ENCODE results near the gene CLEC16A.

Gene CLEC16A

GRCh38 chr16:11022002-11022401 is 77.6 kb downstream of the CLEC16A start:
- peaks cover 0 to 7% of the 10 kb centered on the region in 2 donors for H3K9me3 ChIP-seq (ENCODE audit: control insufficient read depth in 1 of 2, low read length in 2 of 2)
- no peak overlapping the region for H3K27ac ChIP-seq (ENCODE audit: low read length)
- H3K4me1 ChIP-seq (ENCODE audit: control insufficient read depth in 1 of 2, insufficient read depth in 2 of 2, low read length in 2 of 2) = no peaks in the 10 kb centered on the region
- H3K4me3 ChIP-seq (ENCODE audit: low read depth in 1 of 2, low read length in 2 of 2) = no peak overlapping the region
- H3K27me3 ChIP-seq (ENCODE audit: low read depth, low read length) = no peaks in the 10 kb centered on the region
- peaks cover 22 to 42% of the 10 kb centered on the region in 2 donors for H3K36me3 ChIP-seq (ENCODE audit: control insufficient read depth in 1 of 2, insufficient read depth in 2 of 2, low read length in 2 of 2)

GRCh38 chr16:11023262-11024039 is 79.1 kb downstream of the CLEC16A start:
- H3K4me3 ChIP-seq (ENCODE audit: low read depth in 1 of 2, low read length in 2 of 2) = no peak overlapping the region
- no peaks in the 10 kb centered on the region for H3K4me1 ChIP-seq (ENCODE audit: control insufficient read depth in 1 of 2, insufficient read depth in 2 of 2, low read length in 2 of 2)
- peaks cover 22 to 50% of the 10 kb centered on the region in 2 donors for H3K36me3 ChIP-seq (ENCODE audit: control insufficient read depth in 1 of 2, insufficient read depth in 2 of 2, low read length in 2 of 2)
- H3K27ac ChIP-seq (ENCODE audit: low read length) = no peak overlapping the region
- H3K27me3 ChIP-seq (ENCODE audit: low read depth, low read length) = no peaks in the 10 kb centered on the region
- H3K9me3 ChIP-seq (ENCODE audit: control insufficient read depth in 1 of 2, low read length in 2 of 2) = peaks cover 0 to 12% of the 10 kb centered on the region in 2 donors

GRCh38 chr16:11024333-11025053 is 80.1 kb downstream of the CLEC16A start:
- H3K36me3 ChIP-seq (ENCODE audit: control insufficient read depth in 1 of 2, insufficient read depth in 2 of 2, low read length in 2 of 2) = peaks cover 22 to 60% of the 10 kb centered on the region in 2 donors
- H3K27ac ChIP-seq (ENCODE audit: low read length) = no peak overlapping the region

GRCh38 chr16:11025120-11025531 is 80.8 kb downstream of the CLEC16A start:
- H3K4me1 ChIP-seq (ENCODE audit: control insufficient read depth in 1 of 2, insufficient read depth in 2 of 2, low read length in 2 of 2) = no peaks in the 10 kb centered on the region
- H3K27me3 ChIP-seq (ENCODE audit: low read depth, low read length) = no peaks in the 10 kb centered on the region
- H3K4me3 ChIP-seq (ENCODE audit: low read depth in 1 of 2, low read length in 2 of 2) = no peak overlapping the region
- peaks cover 0 to 16% of the 10 kb centered on the region in 2 donors for H3K9me3 ChIP-seq (ENCODE audit: control insufficient read depth in 1 of 2, low read length in 2 of 2)
- peaks cover 22 to 57% of the 10 kb centered on the region in 2 donors for H3K36me3 ChIP-seq (ENCODE audit: control insufficient read depth in 1 of 2, insufficient read depth in 2 of 2, low read length in 2 of 2)
- no peak overlapping the region for H3K27ac ChIP-seq (ENCODE audit: low read length)

More at GRCh38 chr16:11024333-11025053, 80.1 kb downstream of the CLEC16A start:
- Histone ChIP-seq H3K9me3 (ENCODE audit: control insufficient read depth in 1 of 2, low read length in 2 of 2) (peaks cover 0 to 16% of the 10 kb centered on the region in 2 donors), H3K27me3 (ENCODE audit: low read depth, low read length) (no peaks in the 10 kb centered on the region), H3K4me3 (ENCODE audit: low read depth in 1 of 2, low read length in 2 of 2) (no peak overlapping the region), H3K4me1 (ENCODE audit: control insufficient read depth in 1 of 2, insufficient read depth in 2 of 2, low read length in 2 of 2) (no peaks in the 10 kb centered on the region)

GRCh38 chr16:11029948-11030347 is 85.6 kb downstream of the CLEC16A start:
- H3K4me1 ChIP-seq (ENCODE audit: control insufficient read depth in 1 of 2, insufficient read depth in 2 of 2, low read length in 2 of 2) = no peaks in the 10 kb centered on the region
- H3K36me3 ChIP-seq (ENCODE audit: control insufficient read depth in 1 of 2, insufficient read depth in 2 of 2, low read length in 2 of 2) = peaks cover 17 to 53% of the 10 kb centered on the region in 2 donors
- no peak overlapping the region for H3K4me3 ChIP-seq (ENCODE audit: low read depth in 1 of 2, low read length in 2 of 2)
- no peaks in the 10 kb centered on the region for H3K27me3 ChIP-seq (ENCODE audit: low read depth, low read length)
- H3K9me3 ChIP-seq (ENCODE audit: control insufficient read depth in 1 of 2, low read length in 2 of 2) = peaks cover 0 to 16% of the 10 kb centered on the region in 2 donors
- H3K27ac ChIP-seq (ENCODE audit: low read length) = no peak overlapping the region

- Histone ChIP-seq H3K4me3 (ENCODE audit: low read depth in 1 of 2, low read length in 2 of 2) (no peak overlapping the region), H3K27ac (ENCODE audit: low read length) (no peak overlapping the region), H3K9me3 (ENCODE audit: control insufficient read depth in 1 of 2, low read length in 2 of 2) (peaks cover 0 to 12% of the 10 kb centered on the region in 2 donors), H3K36me3 (ENCODE audit: control insufficient read depth in 1 of 2, insufficient read depth in 2 of 2, low read length in 2 of 2) (peaks cover 9 to 42% of the 10 kb centered on the region in 2 donors), H3K4me1 (ENCODE audit: control insufficient read depth in 1 of 2, insufficient read depth in 2 of 2, low read length in 2 of 2) (no peaks in the 10 kb centered on the region), H3K27me3 (ENCODE audit: low read depth, low read length) (no peaks in the 10 kb centered on the region)
Observed at GRCh38 chr16:11030990-11031510, 86.7 kb downstream of the CLEC16A start.

- H3K4me3 ChIP-seq (ENCODE audit: low read depth in 1 of 2, low read length in 2 of 2) = no peak overlapping the region
- H3K9me3 ChIP-seq (ENCODE audit: control insufficient read depth in 1 of 2, low read length in 2 of 2) = peaks cover 0 to 9% of the 10 kb centered on the region in 2 donors
- no peak overlapping the region for H3K27ac ChIP-seq (ENCODE audit: low read length)
- no peaks in the 10 kb centered on the region for H3K27me3 ChIP-seq (ENCODE audit: low read depth, low read length)
- H3K36me3 ChIP-seq (ENCODE audit: control insufficient read depth in 1 of 2, insufficient read depth in 2 of 2, low read length in 2 of 2) = peaks cover 7 to 30% of the 10 kb centered on the region in 2 donors
- H3K4me1 ChIP-seq (ENCODE audit: control insufficient read depth in 1 of 2, insufficient read depth in 2 of 2, low read length in 2 of 2) = no peaks in the 10 kb centered on the region
Observed at GRCh38 chr16:11032000-11032921, 87.9 kb downstream of the CLEC16A start.

GRCh38 chr16:11032922-11033291 is 88.5 kb downstream of the CLEC16A start:
- peaks cover 0 to 9% of the 10 kb centered on the region in 2 donors for H3K9me3 ChIP-seq (ENCODE audit: control insufficient read depth in 1 of 2, low read length in 2 of 2)
- peak overlapping the region; percentile 5 for H3K27ac ChIP-seq (ENCODE audit: low read length)
- no peak overlapping the region for H3K4me3 ChIP-seq (ENCODE audit: low read depth in 1 of 2, low read length in 2 of 2)
- H3K4me1 ChIP-seq (ENCODE audit: control insufficient read depth in 1 of 2, insufficient read depth in 2 of 2, low read length in 2 of 2) = no peaks in the 10 kb centered on the region
- H3K36me3 ChIP-seq (ENCODE audit: control insufficient read depth in 1 of 2, insufficient read depth in 2 of 2, low read length in 2 of 2) = peaks cover 7 to 30% of the 10 kb centered on the region in 2 donors
- H3K27me3 ChIP-seq (ENCODE audit: low read depth, low read length) = no peaks in the 10 kb centered on the region

GRCh38 chr16:11033629-11034420 is 89.5 kb downstream of the CLEC16A start:
- no peaks in the 10 kb centered on the region for H3K4me1 ChIP-seq (ENCODE audit: control insufficient read depth in 1 of 2, insufficient read depth in 2 of 2, low read length in 2 of 2)
- H3K9me3 ChIP-seq (ENCODE audit: control insufficient read depth in 1 of 2, low read length in 2 of 2) = peaks cover 0 to under 1% of the 10 kb centered on the region in 2 donors
- no peak overlapping the region for H3K4me3 ChIP-seq (ENCODE audit: low read depth in 1 of 2, low read length in 2 of 2)
- H3K36me3 ChIP-seq (ENCODE audit: control insufficient read depth in 1 of 2, insufficient read depth in 2 of 2, low read length in 2 of 2) = peaks cover 10 to 22% of the 10 kb centered on the region in 2 donors
- peak overlapping the region; percentile 22 for H3K27ac ChIP-seq (ENCODE audit: low read length)
- no peaks in the 10 kb centered on the region for H3K27me3 ChIP-seq (ENCODE audit: low read depth, low read length)

GRCh38 chr16:11034481-11034931 is 90.1 kb downstream of the CLEC16A start:
- H3K36me3 ChIP-seq (ENCODE audit: control insufficient read depth in 1 of 2, insufficient read depth in 2 of 2, low read length in 2 of 2) = peaks cover 11 to 17% of the 10 kb centered on the region in 2 donors
- no peaks in the 10 kb centered on the region for H3K4me1 ChIP-seq (ENCODE audit: control insufficient read depth in 1 of 2, insufficient read depth in 2 of 2, low read length in 2 of 2)
- H3K9me3 ChIP-seq (ENCODE audit: control insufficient read depth in 1 of 2, low read length in 2 of 2) = no peaks in the 10 kb centered on the region
- no peak overlapping the region for H3K4me3 ChIP-seq (ENCODE audit: low read depth in 1 of 2, low read length in 2 of 2)
- H3K27me3 ChIP-seq (ENCODE audit: low read depth, low read length) = no peaks in the 10 kb centered on the region
- H3K27ac ChIP-seq (ENCODE audit: low read length) = peak overlapping the region; percentile 22
